NCI-H446 (cell line): ENCODE results near the gene MLXIP.
"Not testable (repeated sequence)": the region's sequence is repeated elsewhere in the genome, so short reads cannot be mapped to it uniquely, and the experiment has no call there.

Experiments used
- DNase-seq, 2 experiments: peaks; one replicate each; lab custom pipeline; 2025; lab: John Stamatoyannopoulos, UW

Gene MLXIP

GRCh38 chr12:122078141-122079032, at the start of gene MLXIP:
Gene MLXIP (plus strand): TSS chr12:122078756. CDS start chr12:122078854, 98 bp downstream.
- DNase-seq, result peak; percentile 68 to 92

DNA sequence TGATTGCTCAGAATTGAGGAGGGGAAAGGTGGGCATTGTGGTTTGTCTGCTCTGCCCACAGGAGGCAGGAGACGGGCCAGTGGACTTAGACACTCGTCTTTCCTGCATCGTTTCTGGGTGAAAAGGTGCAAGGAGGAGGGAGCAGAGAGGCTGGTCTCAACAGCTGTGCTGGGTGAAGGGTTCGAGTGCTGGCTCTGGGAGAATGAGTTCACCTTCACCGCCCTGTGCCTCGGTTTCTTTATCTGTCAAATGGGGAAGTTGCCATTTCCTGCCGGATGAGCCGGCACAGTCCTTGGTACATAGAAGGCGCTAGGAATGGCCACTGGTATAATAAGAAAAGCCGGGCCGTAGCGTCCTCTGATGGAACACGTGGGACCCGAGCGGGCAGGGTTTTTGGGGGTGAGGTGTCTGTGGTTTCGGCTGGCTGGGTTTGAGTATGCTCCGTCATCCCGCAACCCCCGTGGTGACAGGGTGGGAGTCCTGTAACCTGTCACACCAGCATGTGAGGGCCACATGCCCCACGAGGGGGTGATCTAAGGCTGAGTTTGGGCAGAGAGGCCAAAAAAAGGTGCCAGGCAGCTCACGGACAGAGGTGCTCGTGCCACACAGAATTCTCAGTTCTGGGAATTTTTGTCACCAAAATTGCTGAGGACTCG, 49.5 kb upstream of the MLXIP start:
- no peak for DNase-seq

DNA sequence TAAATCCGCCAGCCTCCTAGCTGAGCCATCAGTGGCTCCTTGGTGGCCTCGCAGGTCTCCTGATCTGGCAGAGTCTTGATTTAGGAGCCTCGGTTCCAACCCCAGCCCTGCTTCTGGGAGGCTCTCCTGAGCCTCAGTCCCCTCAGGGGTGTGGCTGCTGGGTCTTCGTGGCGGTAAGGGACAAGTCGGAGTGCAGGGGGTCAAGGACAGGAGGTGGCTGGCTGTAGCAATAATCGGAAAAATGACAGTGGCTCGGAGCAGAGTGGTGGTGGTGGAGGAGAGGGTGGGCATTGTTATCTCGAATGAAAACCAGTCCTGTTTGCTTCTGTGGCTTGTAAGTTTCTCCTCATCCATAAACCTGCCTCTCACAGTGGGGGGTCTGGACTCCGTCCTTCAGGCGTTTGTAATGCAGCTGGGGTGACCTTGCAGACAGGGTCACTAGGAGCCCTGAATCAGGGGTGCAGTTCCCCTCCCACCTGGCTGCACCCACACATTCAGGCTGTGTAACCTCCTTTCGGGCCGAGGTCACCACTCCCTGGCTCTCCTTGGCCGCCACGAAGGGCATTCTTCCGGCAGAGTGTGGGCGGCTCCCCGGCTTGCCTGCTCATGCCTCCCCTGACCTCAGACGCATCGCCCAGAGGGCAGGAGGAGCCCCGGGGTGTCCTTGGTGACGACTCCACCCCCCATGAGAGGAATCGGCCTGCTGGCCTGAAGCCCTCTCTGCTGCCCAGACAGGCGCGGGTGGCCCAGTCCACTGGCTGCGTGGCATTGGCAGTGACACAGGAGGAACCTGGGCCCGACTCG, 48.7 kb upstream of the MLXIP start:
- DNase-seq, result no peak

DNA sequence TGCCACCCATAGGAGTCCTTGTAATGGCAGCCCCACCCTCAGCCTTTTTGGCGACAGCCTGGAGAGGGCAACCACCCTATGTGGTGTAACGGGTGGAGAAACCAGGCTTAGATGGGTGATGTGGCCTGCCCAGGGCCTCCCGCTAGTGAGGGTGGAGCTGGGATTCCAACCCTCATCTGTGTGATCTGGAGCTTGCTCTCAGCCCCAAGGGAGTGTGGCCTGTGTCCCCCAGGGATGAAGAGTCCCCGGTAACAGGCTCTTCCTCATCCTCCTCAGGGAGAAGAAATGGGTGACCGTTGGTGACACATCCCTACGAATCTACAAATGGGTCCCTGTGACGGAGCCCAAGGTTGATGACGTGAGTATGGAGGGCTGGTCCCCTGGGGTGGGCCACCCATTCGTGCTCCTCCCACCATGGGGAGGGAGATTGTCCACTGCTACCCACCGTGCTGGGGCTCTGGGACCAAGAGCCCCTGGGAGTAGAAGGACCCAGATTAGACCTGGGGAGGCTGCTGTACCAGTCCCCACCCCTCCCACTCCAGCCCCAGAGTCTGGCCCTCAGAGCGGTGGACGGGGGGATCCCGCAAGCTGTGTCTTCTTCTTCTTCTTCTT, 48.0 kb upstream of the MLXIP start:
- no peak for DNase-seq

DNA sequence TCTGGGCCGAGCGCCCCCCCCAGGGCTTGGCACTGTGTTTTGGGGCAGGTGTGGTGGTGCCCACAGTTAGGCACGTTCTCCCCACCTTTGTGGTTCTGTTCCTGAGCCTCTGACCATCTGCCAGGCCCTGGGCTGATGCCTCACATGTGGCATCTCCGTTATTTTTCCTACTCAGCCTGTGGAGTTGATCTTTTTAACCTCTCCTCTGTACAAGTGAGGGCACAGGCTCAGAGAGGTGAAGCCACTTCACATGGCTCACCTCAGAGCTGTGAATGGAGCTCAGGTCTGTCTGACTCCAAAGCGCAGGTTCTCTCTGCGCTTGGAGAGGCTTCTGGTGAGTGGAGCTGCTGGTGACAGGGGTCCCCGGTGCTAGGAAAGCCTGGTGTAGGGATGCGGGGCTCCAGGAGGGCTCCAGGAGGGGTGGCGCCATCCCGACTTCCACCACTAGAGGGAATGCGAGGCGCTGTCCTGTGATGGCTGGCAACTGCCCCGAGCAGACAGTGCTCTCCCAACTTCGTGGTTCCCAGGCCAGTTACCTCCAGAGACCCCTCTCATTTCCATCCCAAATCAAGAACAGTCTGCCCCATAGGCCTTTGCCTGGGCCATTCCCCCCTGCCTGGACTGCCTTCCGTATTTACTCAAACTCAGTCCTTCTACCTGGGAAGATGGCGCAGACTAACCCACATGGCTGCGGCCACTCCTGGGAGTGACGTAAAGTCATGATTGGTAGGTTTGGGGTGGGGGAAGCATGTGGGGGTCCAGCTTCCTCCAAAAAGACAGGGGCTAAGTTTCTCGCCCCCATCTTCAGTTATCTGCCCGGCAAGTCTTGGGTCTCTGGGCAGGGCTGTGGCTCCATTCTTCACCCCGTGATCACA, 47.0 kb upstream of the MLXIP start:
- no peak for DNase-seq

DNA sequence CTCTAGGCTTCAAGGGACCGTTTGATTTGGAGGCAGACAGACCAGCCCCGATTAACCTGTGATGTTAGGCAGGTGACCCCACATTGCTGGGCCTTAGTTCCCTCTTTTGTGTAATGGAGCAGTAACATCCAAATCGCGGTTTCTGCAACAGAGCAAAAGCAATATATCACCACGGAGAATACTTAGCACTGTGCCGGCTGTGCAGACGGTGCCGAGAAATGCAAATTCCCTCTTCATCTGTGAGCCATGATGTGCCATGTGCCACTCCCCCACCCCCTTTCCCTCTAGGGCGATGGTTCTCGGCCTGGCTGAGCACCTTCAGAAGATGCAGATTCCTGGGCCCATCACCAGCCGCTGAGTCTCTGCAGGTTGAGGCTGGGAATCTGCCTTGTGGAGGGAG, 46.0 kb upstream of the MLXIP start:
- no peak for DNase-seq

DNA sequence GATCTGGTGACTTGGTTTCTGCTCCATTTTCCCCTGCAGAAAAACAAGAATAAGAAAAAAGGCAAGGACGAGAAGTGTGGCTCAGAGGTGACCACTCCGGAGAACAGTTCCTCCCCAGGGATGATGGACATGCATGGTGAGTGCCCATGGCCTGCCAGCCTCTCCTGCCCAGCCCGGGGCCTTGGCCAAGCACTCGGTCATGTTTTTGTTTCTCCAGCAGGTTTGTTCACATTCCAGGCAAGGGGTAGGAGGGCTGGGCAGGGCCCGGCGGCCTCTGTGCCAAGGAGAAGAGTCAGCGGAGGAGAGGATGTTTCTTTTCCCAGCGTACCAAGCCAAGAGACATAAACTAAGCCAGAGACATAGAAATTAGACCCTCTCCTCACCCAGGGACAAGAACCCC, 43.3 kb upstream of the MLXIP start:
- no peak for DNase-seq

GRCh38 chr12:122036153-122036552, 42.4 kb upstream of the MLXIP start:
- DNase-seq, result no peak

DNA sequence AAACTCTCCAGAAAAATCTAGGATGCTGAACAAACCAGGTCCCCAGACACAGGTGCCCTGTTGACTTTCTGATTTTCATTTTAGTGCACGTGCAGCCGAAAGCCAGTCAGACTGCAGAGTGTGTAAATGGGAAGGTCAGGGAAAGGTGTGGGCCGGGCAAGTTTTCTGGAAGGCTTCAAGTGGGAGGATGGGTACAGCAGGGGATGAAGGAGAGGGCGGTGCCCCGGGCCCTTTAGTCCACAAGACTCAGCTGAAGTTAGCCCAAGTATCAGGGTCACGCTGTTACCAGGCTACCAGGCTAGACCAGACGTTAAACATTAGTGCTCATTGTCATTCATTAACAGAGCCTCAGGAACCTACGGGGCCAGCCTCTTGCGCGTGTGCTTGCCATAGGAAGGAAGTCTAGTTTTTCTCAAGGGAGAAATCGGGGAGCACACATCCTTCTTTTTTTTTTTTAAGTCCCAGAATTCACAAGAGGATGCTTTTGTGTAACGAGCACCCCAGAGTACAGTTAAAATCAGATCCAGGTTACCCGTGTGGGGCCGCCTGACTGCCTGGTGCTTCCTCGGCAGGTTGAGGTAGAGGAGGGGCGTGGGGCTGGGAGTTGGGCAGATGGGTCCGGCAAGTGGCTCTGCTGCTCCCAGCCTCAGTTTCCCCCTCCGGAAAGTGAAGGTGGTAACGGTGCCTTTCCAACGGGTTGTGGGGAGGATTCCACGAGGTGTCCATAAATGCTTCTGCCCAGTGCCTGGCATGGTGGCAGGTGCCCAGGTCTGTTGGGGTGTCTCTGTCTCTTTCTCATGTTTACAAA, 37.8 kb upstream of the MLXIP start:
- no peak for DNase-seq

DNA sequence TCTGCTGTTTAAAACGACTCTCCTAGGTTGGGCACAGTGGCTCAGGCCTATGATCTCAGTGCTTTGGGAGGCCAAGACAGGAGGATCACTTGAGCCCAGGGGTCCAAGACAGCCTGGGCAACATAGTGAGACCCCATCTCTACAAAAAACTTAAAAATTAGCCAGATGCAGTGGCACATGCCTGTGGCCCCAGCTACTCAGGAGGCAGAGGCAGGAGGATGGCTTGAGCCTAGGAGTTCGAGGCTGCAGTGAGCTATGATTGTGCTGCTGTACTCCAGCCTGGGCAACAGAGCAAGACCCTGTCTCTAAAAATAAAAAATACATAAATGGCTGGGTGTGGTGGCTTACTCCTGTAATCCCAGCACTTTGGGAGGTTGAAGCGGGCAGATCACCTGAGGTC, 37.1 kb upstream of the MLXIP start:
- DNase-seq, result not testable (repeated sequence)

GRCh38 chr12:122042910-122043309, 35.6 kb upstream of the MLXIP start:
- DNase-seq, result no peak

DNA sequence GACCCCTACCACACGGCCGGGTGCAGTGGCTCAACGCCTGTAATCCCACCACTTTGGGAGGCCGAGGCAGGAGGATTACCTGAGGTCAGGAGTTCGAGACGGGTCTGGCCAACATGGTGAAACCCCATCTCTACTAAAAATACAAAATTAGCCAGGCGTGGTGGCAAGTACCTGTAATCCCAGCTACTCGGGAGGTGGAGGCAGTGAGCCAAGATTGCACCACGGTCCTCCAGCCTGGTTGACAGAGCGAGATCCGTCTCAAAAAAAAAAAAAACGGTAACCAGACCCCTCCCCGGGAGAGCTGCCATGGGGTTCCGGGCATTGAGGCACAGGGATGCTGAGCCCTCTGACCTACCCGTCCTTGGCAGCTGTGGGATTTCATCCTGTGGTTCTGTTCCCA, 35.1 kb upstream of the MLXIP start:
- DNase-seq, result no peak

DNA sequence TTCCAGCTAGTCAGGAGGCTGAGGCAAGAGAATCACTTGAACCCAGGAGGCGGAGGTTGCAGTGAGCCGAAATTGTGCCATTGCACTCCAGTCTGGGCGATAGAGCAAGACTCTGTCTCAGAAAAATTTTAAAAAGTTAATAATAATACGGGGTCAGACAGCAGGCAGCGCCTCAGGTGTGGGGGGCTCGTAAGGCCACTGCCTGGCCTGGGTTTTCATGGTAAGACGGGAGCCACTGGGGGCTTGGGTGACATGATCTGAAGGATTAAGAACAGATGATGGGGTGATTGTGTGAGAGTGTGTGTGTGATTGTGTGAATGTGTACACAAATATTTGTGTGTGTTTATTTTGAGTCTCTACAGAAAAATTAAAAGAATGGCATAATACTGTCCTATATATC, 33.3 kb upstream of the MLXIP start:
- DNase-seq, result no peak

DNA sequence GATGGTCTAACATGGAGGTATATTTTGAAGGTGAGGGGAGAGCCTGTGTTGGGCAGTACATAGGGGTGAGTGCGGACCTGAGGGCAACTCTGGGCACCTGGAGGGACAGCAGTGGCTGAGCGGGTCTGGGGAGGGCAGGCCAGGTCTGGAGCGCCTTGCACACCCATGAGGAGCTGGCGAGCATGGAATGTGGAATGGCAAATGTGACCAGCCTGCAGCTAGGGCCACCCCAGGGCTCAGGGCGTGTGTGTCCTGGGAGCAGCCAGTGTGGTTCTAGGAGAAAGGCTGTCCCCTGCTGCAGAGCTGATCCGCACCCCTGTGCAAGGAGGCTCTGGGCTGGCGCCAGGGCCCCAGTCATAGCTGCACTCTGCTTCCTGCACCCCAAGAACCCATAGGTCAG, 32.4 kb upstream of the MLXIP start:
- no peak for DNase-seq

GRCh38 chr12:122048151-122048550, 30.4 kb upstream of the MLXIP start:
- DNase-seq, result no peak

DNA sequence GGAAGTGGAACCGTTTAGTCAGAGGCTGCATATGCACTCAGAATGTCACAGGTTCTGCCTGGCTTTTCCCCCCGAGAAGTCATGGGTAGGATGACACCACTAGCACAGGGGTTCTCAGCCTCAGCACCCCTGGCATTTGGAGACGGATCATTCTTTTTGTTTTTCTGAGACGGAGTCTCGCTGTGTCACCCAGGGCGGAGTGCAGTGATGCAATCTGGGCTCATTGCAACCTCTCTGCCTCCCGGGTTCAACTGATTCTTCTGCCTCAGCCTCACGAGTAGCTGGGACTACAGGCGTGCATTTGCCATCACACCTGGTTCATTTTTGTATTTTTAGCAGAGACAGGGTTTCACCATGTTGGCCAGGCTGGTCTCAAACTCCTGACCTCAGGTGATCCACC, 28.7 kb upstream of the MLXIP start:
- no peak for DNase-seq

GRCh38 chr12:122050706-122051105, 27.9 kb upstream of the MLXIP start:
- no peak for DNase-seq

GRCh38 chr12:122051231-122051876, 27.2 kb upstream of the MLXIP start:
- DNase-seq, result no peak

GRCh38 chr12:122052285-122052684, 26.3 kb upstream of the MLXIP start:
- no peak for DNase-seq
